Measurements from ENCODE around the gene GNPTAB.
"Not testable (repeated sequence)": the region's sequence is repeated elsewhere in the genome, so short reads cannot be mapped to it uniquely, and the experiment has no call there.

GNPTAB gene

DNA sequence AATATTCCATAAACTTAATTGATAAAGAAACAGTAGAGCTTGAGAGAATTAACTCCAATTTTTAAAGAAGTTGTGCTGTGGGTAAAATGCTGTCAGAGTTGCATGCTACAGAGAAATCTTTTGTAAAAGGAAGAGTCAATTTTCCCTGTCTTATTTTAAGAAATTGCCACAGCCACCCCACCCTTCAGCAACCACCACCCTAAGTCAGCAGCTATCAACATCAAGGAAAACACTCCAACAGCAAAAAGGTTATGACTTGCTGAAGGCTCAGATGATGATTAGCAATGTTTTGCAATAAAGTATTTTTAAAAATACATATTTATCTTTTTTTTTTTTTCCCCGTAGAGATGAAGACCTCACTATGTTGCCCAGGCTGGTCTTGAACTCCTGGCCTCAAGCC, 40.2 kb upstream of the GNPTAB start:
- TF ChIP-seq, protein P1, sequence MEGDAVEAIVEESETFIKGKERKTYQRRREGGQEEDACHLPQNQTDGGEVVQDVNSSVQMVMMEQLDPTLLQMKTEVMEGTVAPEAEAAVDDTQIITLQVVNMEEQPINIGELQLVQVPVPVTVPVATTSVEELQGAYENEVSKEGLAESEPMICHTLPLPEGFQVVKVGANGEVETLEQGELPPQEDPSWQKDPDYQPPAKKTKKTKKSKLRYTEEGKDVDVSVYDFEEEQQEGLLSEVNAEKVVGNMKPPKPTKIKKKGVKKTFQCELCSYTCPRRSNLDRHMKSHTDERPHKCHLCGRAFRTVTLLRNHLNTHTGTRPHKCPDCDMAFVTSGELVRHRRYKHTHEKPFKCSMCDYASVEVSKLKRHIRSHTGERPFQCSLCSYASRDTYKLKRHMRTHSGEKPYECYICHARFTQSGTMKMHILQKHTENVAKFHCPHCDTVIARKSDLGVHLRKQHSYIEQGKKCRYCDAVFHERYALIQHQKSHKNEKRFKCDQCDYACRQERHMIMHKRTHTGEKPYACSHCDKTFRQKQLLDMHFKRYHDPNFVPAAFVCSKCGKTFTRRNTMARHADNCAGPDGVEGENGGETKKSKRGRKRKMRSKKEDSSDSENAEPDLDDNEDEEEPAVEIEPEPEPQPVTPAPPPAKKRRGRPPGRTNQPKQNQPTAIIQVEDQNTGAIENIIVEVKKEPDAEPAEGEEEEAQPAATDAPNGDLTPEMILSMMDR (IDR thresholded peaks at IDR 0.05; ENCODE audit: borderline replicate concordance, insufficient read depth, low read depth, low read length): no peak
- H3K4me3 ChIP-seq (ENCODE audit: low read depth, low read length): no peak overlapping the region

DNA sequence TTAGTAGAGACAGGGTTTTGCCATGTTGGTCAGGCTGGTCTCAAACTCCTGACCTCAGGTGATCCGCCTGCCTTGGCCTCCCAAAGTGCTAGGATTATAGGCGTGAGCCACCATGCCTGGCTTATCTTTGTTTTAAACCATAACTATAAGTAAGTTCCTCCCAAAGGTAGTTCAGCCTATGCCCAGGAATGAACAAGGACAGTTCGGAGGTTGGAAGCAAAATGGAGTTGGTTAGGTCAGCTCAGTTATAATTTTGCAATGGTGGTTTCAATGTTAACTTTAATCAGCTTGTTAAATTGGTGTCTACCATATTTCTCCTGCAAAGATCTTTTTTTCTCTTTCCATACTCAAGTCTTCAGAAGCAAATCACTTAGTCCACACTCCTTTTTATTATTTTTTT, 36.9 kb upstream of the GNPTAB start:
- not testable (repeated sequence) for H3K4me3 ChIP-seq (ENCODE audit: low read depth, low read length)

DNA sequence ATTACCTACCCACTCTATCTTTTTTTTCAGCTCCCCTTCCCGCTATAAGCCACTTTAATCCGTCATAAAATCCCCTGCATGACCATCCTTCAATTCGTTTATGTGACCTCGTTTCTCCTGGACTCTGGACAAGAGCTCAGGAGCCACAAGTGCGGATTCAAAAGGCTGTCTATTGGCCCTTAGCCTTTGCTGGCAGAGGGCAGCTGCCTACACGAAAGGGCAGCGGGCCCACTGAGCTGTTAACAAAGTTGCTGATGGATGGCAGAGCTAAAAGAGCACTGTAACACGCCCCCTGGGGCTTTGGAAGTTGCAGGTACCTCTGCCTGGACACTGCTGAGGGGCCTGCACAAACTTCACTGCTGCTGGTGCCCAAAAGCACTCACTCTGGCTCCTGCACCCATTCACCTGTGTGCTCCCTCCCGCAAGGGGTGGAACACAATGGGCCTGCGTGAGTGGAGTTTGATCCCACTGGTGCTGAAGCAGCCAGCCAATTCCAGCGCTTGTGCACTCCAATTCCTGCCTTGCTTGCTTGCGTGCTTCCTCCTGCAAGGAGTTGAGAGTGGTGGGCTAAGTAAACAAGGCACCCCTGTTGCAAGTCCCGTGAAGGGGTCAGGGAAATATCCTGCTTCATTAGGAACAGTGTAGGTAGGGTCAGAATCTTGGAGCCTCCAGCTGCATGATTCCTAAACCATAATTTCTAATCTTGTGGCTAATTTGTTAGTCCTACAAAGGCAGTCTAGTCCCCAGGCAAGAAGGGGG, 36.0 kb upstream of the GNPTAB start:
- TF ChIP-seq, protein P1 (IDR thresholded peaks at IDR 0.05; ENCODE audit: borderline replicate concordance, insufficient read depth, low read depth, low read length): no peak
- H3K4me3 ChIP-seq (ENCODE audit: low read depth, low read length): no peak overlapping the region

DNA sequence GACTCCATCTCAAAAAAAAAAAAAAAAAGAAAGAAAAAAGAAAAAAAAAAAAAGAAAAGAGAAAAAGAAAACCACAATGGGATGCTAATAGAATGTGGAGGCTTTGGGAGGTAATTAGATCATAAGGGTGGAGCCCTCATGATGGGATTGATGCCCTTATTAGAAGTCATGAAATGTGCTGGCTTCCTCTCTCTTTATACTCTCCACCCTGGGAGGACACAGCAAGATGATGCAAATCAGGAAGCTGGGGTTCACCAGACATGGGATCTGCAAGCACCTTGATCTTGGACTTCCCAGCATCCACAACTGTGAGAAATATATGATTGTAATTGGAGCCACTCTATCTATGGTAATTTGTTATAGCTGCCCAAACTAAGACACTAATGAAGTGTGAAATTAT, 33.2 kb upstream of the GNPTAB start:
- TF ChIP-seq, protein P1 (IDR thresholded peaks at IDR 0.05; ENCODE audit: borderline replicate concordance, insufficient read depth, low read depth, low read length): no peak

DNA sequence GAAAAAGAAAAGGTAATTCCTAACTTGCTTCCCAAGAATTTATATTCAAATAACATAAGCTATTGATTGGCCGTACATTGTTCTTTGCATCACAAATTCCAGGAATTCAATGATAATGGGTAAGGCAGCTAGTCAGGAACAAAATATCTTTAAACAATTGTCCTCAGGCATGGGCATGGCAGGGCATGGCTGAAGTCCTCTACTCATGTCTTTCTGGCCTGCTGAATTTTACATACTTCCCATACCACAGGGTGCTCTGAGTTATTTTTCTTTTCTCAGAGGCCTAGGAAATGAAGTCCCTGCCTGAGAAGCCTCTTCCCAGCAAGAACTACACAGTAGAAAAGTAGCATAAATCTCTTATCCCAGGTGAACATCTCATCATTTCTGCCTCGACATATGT, 31.5 kb upstream of the GNPTAB start:
- TF ChIP-seq, protein P1 (IDR thresholded peaks at IDR 0.05; ENCODE audit: borderline replicate concordance, insufficient read depth, low read depth, low read length): no peak
- H3K4me3 ChIP-seq (ENCODE audit: low read depth, low read length): no peak overlapping the region

More for the DNA sequence above, 33.2 kb upstream of the GNPTAB start:
- H3K4me3 ChIP-seq (ENCODE audit: low read depth, low read length): no peak overlapping the region

DNA sequence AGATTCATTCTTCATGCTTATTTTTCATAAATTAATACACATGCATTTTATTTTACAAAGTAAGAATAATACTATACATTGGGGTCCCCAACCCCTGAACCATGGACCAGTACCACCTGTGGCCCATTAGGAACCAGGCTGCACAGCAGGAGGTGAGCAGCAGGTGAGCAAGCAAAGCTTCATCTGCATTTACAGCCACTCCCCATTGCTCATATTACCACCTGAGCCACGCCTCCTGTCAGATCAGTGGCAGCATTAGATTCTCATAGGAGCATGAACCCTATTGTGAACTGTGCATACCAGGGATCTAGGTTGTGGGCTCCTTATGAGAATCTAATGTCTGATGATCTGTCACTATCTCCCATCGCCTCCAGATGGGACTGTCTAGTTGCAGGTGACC, 30.9 kb upstream of the GNPTAB start:
- not testable (repeated sequence) for H3K4me3 ChIP-seq (ENCODE audit: low read depth, low read length)

DNA sequence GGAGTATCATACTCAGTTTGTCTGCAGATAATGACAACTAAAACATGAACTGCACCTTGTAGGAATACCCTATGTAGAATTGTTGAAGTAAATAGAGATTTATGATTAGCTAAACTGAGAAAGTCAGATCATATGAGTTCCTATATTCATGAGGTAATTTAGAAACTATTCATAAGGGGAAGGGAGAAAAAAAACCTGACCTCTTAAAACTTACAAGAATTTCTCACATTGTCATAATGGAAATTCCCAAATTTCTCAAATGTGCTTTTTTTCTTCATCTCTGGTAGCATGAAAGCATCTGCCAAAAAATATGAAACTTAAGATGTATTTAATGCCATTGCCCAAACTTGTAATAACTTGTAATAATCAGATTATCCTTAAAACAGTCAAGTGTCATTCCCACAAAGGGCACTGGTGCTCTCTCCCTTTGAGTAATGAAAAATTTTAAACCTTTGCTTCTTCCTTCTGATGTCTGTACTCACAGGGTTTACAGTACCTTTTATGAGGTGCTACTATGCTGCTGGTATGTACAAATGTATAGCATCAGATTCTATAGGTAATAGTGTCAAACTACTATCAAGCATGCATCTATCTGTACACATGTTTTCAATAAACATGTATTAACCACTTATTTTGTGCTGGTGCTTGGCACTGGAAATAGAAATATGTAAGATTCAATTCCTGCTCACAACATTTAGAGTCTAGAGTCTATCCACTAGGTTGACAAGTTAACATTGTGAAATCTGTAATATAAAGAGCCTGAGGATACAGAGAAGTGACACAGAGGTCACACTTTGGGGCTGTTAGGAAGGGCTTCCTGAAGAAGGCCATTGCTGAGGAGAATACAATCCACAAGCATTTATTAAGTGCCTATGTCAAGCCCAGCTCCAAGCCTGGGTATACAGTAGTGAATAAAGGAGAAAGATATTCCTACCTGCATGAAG, 29.2 kb upstream of the GNPTAB start:
- no peak overlapping the region for H3K4me3 ChIP-seq (ENCODE audit: low read depth, low read length)
- TF ChIP-seq, protein P1 (IDR thresholded peaks at IDR 0.05; ENCODE audit: borderline replicate concordance, insufficient read depth, low read depth, low read length): no peak

DNA sequence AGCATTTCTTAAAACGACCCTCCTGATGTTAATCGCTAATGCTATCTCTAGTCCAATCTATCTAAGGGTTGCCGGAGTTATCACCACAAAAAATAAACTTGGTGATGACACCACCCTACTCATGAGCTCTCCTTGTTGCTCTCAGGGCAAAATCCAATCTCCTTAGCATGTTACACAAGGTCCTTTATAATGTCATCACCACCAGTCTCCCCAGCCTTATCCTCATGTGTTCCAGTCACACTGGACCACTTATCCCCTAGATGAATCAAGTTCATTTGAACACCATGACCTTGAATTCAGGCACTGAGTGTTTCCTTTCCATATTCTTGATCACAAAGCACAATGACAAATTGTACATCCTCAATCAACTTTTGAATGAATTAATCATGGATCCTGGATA, 27.6 kb upstream of the GNPTAB start:
- TF ChIP-seq, protein P1 (IDR thresholded peaks at IDR 0.05; ENCODE audit: borderline replicate concordance, insufficient read depth, low read depth, low read length): no peak
- no peak overlapping the region for H3K4me3 ChIP-seq (ENCODE audit: low read depth, low read length)

Data from GM12875 (cell line).